Measurements from ENCODE around the gene SLC22A5.

GRCh38 chr5:132429463-132430440 lies 60.2 kb downstream of the SLC22A5 start:
- TF ChIP-seq REST (IDR thresholded peaks at IDR 0.05; ENCODE audit: low read depth) (no peak), TAF1 (IDR thresholded peaks at IDR 0.05; ENCODE audit: low read depth) (no peak), CEBPB (IDR thresholded peaks at IDR 0.05) (no peak), RAD21 (IDR thresholded peaks at IDR 0.05; ENCODE audit: low read depth) (no peak), EGR1 (IDR thresholded peaks at IDR 0.05) (no peak), TCF12 (IDR thresholded peaks at IDR 0.05; ENCODE audit: low read depth) (no peak), TEAD4 (IDR thresholded peaks at IDR 0.05) (no peak), YY1 (IDR thresholded peaks at IDR 0.05; ENCODE audit: low read depth) (no peak), EP300 (IDR thresholded peaks at IDR 0.05; ENCODE audit: borderline replicate concordance) (no peak), CREB1 (IDR thresholded peaks at IDR 0.05; ENCODE audit: low read depth) (no peak), FOXM1 (IDR thresholded peaks at IDR 0.05; ENCODE audit: borderline replicate concordance, low read depth) (no peak), ZBTB7A (IDR thresholded peaks at IDR 0.05; ENCODE audit: low read depth) (no peak), NFIC (IDR thresholded peaks at IDR 0.05) (no peak)
- TF ChIP-seq, protein P1, sequence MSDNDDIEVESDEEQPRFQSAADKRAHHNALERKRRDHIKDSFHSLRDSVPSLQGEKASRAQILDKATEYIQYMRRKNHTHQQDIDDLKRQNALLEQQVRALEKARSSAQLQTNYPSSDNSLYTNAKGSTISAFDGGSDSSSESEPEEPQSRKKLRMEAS (IDR thresholded peaks at IDR 0.05), result no peak
